ENCODE measurements around the gene TBC1D9B. TPM values are rescaled to one million over a fixed set of nuclear protein-coding genes. Genes with fewer than 3 reads are reported as not detected.

Gene TBC1D9B
- total and polyA plus RNA-seq, 9 of the 15 experiments (the other 6 are each of a cell fraction or from before 2014, with no cell fraction given) = 2.9 to 59.1 (median 33.5) TPM

GRCh38 chr5:179870403-179870903 is 37.2 kb downstream of the TBC1D9B start (continued):
- no peak for TF ChIP-seq SIX5 (IDR thresholded peaks at IDR 0.05; ENCODE audit: borderline replicate concordance in 1 of 2, insufficient read depth in 1 of 2, low read depth in 1 of 2, low read length in 2 of 2)
- TF ChIP-seq CBX8 (IDR thresholded peaks at IDR 0.05; ENCODE audit: borderline replicate concordance, extremely low read depth, low read depth, low read length, poor library complexity, severe bottlenecking) = no peak
- no peak for TF ChIP-seq GABPA (tag; conservative IDR thresholded peaks at IDR 0.05; ENCODE audit: low read depth)
- no peak for TF ChIP-seq CBFB (CRISPR knock-in tag; IDR thresholded peaks at IDR 0.05)
- no peak for TF ChIP-seq SIRT6 (IDR thresholded peaks at IDR 0.05; ENCODE audit: low read depth, low read length)
- peak; percentile 32 to 67; a peak in 3 of 4 replicates for TF ChIP-seq RAD21 (CRISPR knock-in tag; conservative IDR thresholded peaks at IDR 0.05 in 1 of 2, IDR thresholded peaks at IDR 0.05 in 1 of 2)
- no peak; the same call in 1 of the 2 replicates for TF ChIP-seq ZBTB7A (IDR thresholded peaks at IDR 0.05; ENCODE audit: borderline replicate concordance, control insufficient read depth, low read depth, low read length)
- TF ChIP-seq PTTG1 (tag; IDR thresholded peaks at IDR 0.05; ENCODE audit: low read depth) = no peak
- no peak for TF ChIP-seq MLX (CRISPR knock-in tag; conservative IDR thresholded peaks at IDR 0.05)
- no peak for TF ChIP-seq TBP (optimal IDR thresholded peaks at IDR 0.05; ENCODE audit: low read depth, low read length)
- TF ChIP-seq ZBTB33 (CRISPR knock-in tag; IDR thresholded peaks at IDR 0.05) = peak; percentile 55; the same call in 1 of the 2 replicates
- no peak for TF ChIP-seq ZNF239 (CRISPR knock-in tag; IDR thresholded peaks at IDR 0.05)

All from K562 (cell line).